ENCODE results near the gene YBX1. TPM values are rescaled to one million over a fixed set of nuclear protein-coding genes. Genes with fewer than 3 reads are reported as not detected.
A peak's percentile ranks its signal among the peaks of the same experiment; 100 is the strongest.

The YBX1 gene
- total RNA-seq, 1 experiment from 2014 or later = 1,098 TPM

DNA sequence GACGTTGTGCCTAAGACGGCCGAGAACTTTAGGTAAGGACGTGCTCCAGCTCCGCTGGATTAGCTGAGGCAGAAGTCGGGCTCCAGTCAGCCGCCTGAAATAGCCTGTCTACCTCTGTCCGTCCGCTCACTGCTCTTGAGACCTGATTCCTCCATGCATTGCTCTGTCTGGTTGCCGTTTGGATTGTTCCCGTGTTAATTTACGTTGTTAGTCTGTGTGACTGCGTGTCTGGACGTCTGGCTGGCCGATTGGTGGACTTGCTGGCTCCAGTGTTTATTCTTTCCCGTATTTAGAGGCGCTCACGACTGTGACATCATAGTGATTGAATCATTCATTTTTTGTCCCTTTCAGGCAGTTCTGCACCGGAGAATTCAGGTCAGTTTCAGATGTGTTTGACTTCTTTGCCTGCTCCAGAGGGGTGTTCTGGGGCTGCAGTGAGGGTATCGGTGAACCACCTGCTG lies 23.3 kb upstream of the YBX1 start:
- ATAC-seq = no peak; the same call in 1 of the 2 replicates
- POLR2A ChIA-PET = interaction anchor here (1.9 kb wide), 2 partner anchors 24 to 81 kb away, joined by 5 to 13 read pairs; partner anchors contain the start of genes CLDN19 and YBX1
- H3K36me3 Mint-ChIP-seq = peaks cover 29% of the 10 kb centered on the region
- peaks cover 24% of the 10 kb centered on the region for H3K4me1 Mint-ChIP-seq
- H3K27me3 Mint-ChIP-seq (ENCODE audit: low read depth) = peaks cover 9% of the 10 kb centered on the region
- TF ChIP-seq NFE2L1 (CRISPR knock-in tag; IDR thresholded peaks at IDR 0.05) = 0 out of 2 replicates have a peak, but pooled peaks have one; percentile 31
- no peak for TF ChIP-seq TP53 (CRISPR knock-in tag; IDR thresholded peaks at IDR 0.05)
- CTCF ChIA-PET = interaction anchor here (1.2 to 1.9 kb wide), 3 partner anchors 24 to 81 kb away, joined by 3 to 11 read pairs (median 9); partner anchors contain the start of gene YBX1
- H3K4me3 Mint-ChIP-seq = peak overlapping the region; percentile 96
- DNase-seq (ENCODE audit: low spot score) = no peak
- peak overlapping the region; percentile 98 for H3K27ac Mint-ChIP-seq
- H3K9me3 Mint-ChIP-seq = no peaks in the 10 kb centered on the region

DNA sequence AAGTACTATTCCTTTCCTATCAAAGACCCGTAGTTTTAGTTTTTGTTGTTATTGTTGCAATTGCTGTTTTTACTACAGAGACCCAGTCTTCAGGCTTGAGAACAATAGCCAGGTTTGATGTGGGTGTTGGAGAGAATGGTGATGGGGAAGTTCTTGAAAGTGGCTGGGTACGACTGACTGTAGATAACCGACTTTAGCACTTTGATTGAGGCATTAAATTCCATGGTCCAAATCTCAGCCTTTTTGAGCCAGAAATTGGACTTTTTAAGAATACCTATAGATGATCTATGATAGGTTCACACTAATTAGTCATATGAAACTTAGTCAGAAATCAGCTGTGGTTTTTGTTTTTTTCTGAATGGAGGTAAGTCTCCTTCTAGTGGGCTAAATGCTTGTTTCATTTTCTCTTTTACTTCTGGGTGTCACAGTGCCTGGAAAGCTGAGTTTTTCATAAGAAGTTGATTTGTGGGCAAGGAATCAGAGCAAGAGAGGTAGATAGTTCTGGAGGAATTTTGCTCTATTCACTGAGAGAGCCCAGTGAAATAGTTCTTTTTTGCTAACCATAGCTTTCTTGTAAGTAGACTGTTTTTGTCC lies 21.2 kb upstream of the YBX1 start:
- TF ChIP-seq ZNF232 (CRISPR knock-in tag; IDR thresholded peaks at IDR 0.05) (no peak), NFATC4 (CRISPR knock-in tag; IDR thresholded peaks at IDR 0.05) (no peak), NR1H2 (CRISPR knock-in tag; IDR thresholded peaks at IDR 0.05) (no peak), GRHL2 (CRISPR knock-in tag; IDR thresholded peaks at IDR 0.05; ENCODE audit: insufficient replicate concordance, severe bottlenecking) (no peak), MYBL2 (CRISPR knock-in tag; IDR thresholded peaks at IDR 0.05) (no peak), STAT6 (CRISPR knock-in tag; conservative IDR thresholded peaks at IDR 0.05; ENCODE audit: low read depth) (no peak), ESRRA (CRISPR knock-in tag; IDR thresholded peaks at IDR 0.05; ENCODE audit: borderline replicate concordance) (no peak), EMX1 (CRISPR knock-in tag; IDR thresholded peaks at IDR 0.05) (no peak), TP53 (CRISPR knock-in tag; IDR thresholded peaks at IDR 0.05) (no peak), NFYB (CRISPR knock-in tag; conservative IDR thresholded peaks at IDR 0.05; ENCODE audit: low read depth) (no peak), E2F5 (CRISPR knock-in tag; IDR thresholded peaks at IDR 0.05) (no peak), ZBTB21 (CRISPR knock-in tag; IDR thresholded peaks at IDR 0.05; ENCODE audit: borderline replicate concordance) (no peak), OVOL2 (CRISPR knock-in tag; IDR thresholded peaks at IDR 0.05; ENCODE audit: borderline replicate concordance) (no peak), NR3C1 (CRISPR knock-in tag; conservative IDR thresholded peaks at IDR 0.05; ENCODE audit: low read depth) (no peak), ATF1 (CRISPR knock-in tag; IDR thresholded peaks at IDR 0.05) (no peak), MXD4 (CRISPR knock-in tag; IDR thresholded peaks at IDR 0.05; ENCODE audit: borderline replicate concordance) (no peak), RORB (CRISPR knock-in tag; IDR thresholded peaks at IDR 0.05) (no peak)
- TF ChIP-seq, protein P1, sequence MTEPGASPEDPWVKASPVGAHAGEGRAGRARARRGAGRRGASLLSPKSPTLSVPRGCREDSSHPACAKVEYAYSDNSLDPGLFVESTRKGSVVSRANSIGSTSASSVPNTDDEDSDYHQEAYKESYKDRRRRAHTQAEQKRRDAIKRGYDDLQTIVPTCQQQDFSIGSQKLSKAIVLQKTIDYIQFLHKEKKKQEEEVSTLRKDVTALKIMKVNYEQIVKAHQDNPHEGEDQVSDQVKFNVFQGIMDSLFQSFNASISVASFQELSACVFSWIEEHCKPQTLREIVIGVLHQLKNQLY (CRISPR knock-in tag; IDR thresholded peaks at IDR 0.05) = no peak
- Mint-ChIP-seq H3K9me3 (no peaks in the 10 kb centered on the region), H3K27me3 (ENCODE audit: low read depth) (peaks cover 2% of the 10 kb centered on the region), H3K4me1 (peaks cover 24% of the 10 kb centered on the region), H3K4me3 (no peak overlapping the region), H3K27ac (no peak overlapping the region), H3K36me3 (peaks cover 47% of the 10 kb centered on the region)
- POLR2A ChIA-PET = no interaction called here
- no peak for DNase-seq (ENCODE audit: low spot score)
- CTCF ChIA-PET = no interaction called here
- ATAC-seq = no peak

- peaks cover 60% of the 10 kb centered on the region for H3K36me3 Mint-ChIP-seq
- no peak overlapping the region for H3K4me3 Mint-ChIP-seq
- ATAC-seq (no peak), DNase-seq (ENCODE audit: low spot score) (no peak)
- ChIA-PET POLR2A (interaction anchor here (1.3 kb wide), 1 partner anchor 13 kb away, joined by 3 read pairs; the partner anchor contains the start of gene YBX1), CTCF (no interaction called here)
- H3K9me3 Mint-ChIP-seq = no peaks in the 10 kb centered on the region
- no peaks in the 10 kb centered on the region for H3K4me1 Mint-ChIP-seq
- H3K27ac Mint-ChIP-seq = no peak overlapping the region
- no peaks in the 10 kb centered on the region for H3K27me3 Mint-ChIP-seq (ENCODE audit: low read depth)
- no peak for TF ChIP-seq MXD4 (CRISPR knock-in tag; IDR thresholded peaks at IDR 0.05; ENCODE audit: borderline replicate concordance)
- TF ChIP-seq ETV6 (CRISPR knock-in tag; IDR thresholded peaks at IDR 0.05) = no peak
- TF ChIP-seq ZNF416 (CRISPR knock-in tag; IDR thresholded peaks at IDR 0.05) = no peak
- no peak for TF ChIP-seq ZNF423 (CRISPR knock-in tag; IDR thresholded peaks at IDR 0.05)
- TF ChIP-seq CBFB (CRISPR knock-in tag; IDR thresholded peaks at IDR 0.05; ENCODE audit: low read depth) = no peak
- no peak for TF ChIP-seq ZNF219 (CRISPR knock-in tag; IDR thresholded peaks at IDR 0.05; ENCODE audit: borderline replicate concordance)
- TF ChIP-seq TEAD1 (CRISPR knock-in tag; IDR thresholded peaks at IDR 0.05) = no peak
- TF ChIP-seq RELA (CRISPR knock-in tag; IDR thresholded peaks at IDR 0.05; ENCODE audit: borderline replicate concordance) = no peak
- no peak for TF ChIP-seq JUN (CRISPR knock-in tag; IDR thresholded peaks at IDR 0.05)
- TF ChIP-seq FOXP1 (CRISPR knock-in tag; IDR thresholded peaks at IDR 0.05; ENCODE audit: borderline replicate concordance) = no peak
- TF ChIP-seq NFE2L1 (CRISPR knock-in tag; IDR thresholded peaks at IDR 0.05) = no peak
- TF ChIP-seq FOXJ3 (CRISPR knock-in tag; IDR thresholded peaks at IDR 0.05; ENCODE audit: borderline replicate concordance) = no peak
- no peak for TF ChIP-seq MYBL2 (CRISPR knock-in tag; IDR thresholded peaks at IDR 0.05)
- TF ChIP-seq TP53 (CRISPR knock-in tag; IDR thresholded peaks at IDR 0.05) = no peak
- TF ChIP-seq, protein P2, sequence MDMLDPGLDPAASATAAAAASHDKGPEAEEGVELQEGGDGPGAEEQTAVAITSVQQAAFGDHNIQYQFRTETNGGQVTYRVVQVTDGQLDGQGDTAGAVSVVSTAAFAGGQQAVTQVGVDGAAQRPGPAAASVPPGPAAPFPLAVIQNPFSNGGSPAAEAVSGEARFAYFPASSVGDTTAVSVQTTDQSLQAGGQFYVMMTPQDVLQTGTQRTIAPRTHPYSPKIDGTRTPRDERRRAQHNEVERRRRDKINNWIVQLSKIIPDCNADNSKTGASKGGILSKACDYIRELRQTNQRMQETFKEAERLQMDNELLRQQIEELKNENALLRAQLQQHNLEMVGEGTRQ (CRISPR knock-in tag; IDR thresholded peaks at IDR 0.05) = no peak
These were observed 12.3 kb upstream of the YBX1 start for GRCh38 chr1:42669936-42670335.
